ENCODE measurements around the gene JARID2. TPM values are rescaled to one million over a fixed set of nuclear protein-coding genes. Genes with fewer than 3 reads are reported as not detected.

The JARID2 gene
- total and polyA plus RNA-seq, 12 donors: 2.3 to 11.6 (median 8.7) TPM

DNA sequence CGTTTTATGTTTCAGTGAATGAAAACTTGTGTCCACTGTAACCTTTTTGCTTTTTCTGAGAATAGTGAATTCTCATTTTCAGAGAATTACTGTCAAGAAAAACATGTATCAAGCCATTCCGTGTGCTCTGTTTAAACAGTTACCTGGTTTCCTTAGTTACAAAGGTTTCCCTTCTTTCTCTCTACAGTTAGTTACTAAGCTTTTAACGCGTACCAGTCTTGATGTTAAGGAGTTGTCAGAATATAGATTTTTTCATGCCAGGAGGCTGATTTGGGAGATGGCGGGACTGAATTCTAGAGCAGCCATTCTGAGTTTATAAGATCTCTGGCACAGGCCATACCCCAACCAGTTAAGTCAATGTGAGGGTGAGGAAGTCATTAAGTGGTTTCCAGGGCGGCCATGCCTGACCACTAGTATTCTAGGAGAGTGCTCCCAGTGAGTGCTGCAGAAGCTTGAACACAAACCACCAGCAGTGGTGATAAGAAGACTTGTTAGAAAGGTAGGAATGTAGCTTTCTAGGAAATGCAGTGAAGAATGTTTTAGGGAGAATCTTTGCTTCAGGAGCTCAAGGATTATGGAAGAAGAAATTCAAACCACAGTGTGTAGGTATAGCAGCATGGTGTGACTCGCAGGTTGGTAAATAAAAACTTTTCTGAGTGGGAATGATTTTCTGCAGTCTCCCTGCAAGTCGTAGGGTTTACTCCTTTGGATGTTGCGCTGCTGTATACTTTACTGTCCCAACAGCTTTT is 112.9 kb downstream of the JARID2 start:
- Histone ChIP-seq H3K27ac (peak overlapping the region in 1 of 10 donors; percentile 22), H3K4me1 (peaks cover 0 to 67% (median 22%) of the 10 kb centered on the region in 9 donors), H3K4me3 (peak overlapping the region in 1 of 10 donors; percentile 16), H3K9me3 (no peaks in the 10 kb centered on the region), H3K36me3 (no peaks in the 10 kb centered on the region), H3K27me3 (no peaks in the 10 kb centered on the region)
- peak in 4 of 8 donors; percentile 26 to 51 (median 42) for ATAC-seq
- TF ChIP-seq, protein P1, sequence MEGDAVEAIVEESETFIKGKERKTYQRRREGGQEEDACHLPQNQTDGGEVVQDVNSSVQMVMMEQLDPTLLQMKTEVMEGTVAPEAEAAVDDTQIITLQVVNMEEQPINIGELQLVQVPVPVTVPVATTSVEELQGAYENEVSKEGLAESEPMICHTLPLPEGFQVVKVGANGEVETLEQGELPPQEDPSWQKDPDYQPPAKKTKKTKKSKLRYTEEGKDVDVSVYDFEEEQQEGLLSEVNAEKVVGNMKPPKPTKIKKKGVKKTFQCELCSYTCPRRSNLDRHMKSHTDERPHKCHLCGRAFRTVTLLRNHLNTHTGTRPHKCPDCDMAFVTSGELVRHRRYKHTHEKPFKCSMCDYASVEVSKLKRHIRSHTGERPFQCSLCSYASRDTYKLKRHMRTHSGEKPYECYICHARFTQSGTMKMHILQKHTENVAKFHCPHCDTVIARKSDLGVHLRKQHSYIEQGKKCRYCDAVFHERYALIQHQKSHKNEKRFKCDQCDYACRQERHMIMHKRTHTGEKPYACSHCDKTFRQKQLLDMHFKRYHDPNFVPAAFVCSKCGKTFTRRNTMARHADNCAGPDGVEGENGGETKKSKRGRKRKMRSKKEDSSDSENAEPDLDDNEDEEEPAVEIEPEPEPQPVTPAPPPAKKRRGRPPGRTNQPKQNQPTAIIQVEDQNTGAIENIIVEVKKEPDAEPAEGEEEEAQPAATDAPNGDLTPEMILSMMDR (IDR thresholded peaks at IDR 0.05): no peak
- intact Hi-C loops (cut with DNase I): no loop called here
- no peak for DNase-seq
- 80 to 83% methylated on average over 9 of the region's 9 CpGs for WGBS, 2 donors

DNA sequence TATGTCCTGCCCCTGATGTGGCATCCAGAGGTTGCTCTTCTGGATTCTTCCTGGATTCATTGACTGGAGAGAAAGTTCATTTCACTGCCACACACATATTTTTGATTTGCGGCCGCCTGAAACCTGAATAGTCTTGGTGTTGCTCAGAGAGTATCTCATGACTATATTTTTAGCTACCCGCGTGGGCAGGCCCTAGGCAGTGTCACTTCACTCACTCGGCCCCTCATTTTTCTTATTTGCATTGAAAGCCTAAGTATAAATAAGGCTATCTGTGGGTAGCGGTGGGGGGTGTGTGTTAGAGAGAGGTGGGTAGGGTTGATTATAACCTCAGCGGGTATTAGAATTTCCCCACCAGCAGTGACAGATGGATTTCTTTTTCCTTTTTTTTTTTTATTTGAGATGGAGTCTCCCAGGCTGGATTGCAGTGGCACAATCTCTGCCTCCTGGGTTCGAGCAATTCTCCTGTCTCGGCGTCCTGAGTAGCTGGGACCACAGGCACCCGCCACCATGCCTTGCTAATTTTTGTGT is 113.5 kb downstream of the JARID2 start:
- peak overlapping the region in 1 of 10 donors; percentile 22 for H3K27ac ChIP-seq
- intact Hi-C loops (cut with DNase I): no loop called here
- peak in 1 of 2 donors; percentile 18 for DNase-seq
- WGBS, 2 donors: 46 to 73% methylated on average over 11 of the region's 11 CpGs
- peak overlapping the region in 1 of 10 donors; percentile 16 for H3K4me3 ChIP-seq
- H3K4me1 ChIP-seq: peaks cover 0 to 68% (median 29%) of the 10 kb centered on the region in 9 donors
- no peaks in the 10 kb centered on the region for H3K36me3 ChIP-seq
- H3K9me3 ChIP-seq: no peaks in the 10 kb centered on the region
- no peaks in the 10 kb centered on the region for H3K27me3 ChIP-seq
- peak; percentile 38 to 84 (median 74) for ATAC-seq
- TF ChIP-seq, protein P1 (IDR thresholded peaks at IDR 0.05): no peak

DNA sequence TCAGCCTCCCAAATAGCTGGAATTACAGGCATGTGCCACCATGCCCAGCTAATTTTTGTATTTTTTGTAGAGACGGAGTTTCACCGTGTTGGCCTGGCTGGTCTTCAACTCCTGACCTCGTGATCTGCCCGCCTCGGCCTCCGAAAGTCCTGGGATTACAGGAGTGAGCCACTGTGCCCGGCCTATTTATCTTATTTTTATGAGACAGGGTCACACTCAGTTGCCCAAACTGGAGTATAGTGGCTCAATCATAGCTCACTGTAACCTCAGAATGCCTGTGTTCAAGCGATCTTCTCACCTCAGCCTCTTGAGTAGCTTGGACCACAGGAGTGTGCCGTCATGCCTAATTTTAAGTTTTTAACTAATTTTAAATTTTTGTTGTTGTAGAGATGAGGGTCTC is 114.4 kb downstream of the JARID2 start:
- Histone ChIP-seq H3K27ac (no peak overlapping the region), H3K36me3 (no peaks in the 10 kb centered on the region), H3K9me3 (no peaks in the 10 kb centered on the region), H3K27me3 (no peaks in the 10 kb centered on the region), H3K4me3 (no peak overlapping the region), H3K4me1 (peaks cover 0 to 68% (median 38%) of the 10 kb centered on the region in 9 donors)
- 97 to 98% methylated on average over 9 of the region's 9 CpGs for WGBS, 2 donors
- TF ChIP-seq, protein P1 (IDR thresholded peaks at IDR 0.05): no peak
- ATAC-seq: no peak
- no peak for DNase-seq
- intact Hi-C loops (cut with DNase I): loop anchor here in 2 of 10 donors (5.0 to 10.0 kb wide), 2 partner anchors 113 to 115 kb away; partner anchors contain the start of gene JARID2 (in 2 of the 2)

DNA sequence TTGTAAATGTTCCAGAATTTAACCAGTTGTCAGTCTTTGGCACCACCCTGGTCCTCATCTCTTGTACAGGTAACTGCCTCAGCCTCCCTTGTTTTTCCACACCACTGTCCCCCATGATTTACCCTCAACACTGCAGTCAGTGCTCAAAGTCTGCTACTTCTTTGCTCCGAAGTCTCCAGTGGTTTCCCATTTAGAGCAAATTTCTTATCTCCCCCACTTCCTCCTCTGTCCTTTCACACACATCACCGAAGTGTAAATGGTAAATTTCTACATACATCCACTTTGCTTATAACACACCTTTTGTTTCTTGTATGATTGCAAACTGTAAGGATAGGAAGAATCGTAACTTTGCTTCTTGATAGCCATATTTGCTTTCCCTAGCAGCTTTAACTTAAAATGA is 115.3 kb downstream of the JARID2 start:
- WGBS, 2 donors: 89 to 91% methylated on average over 3 of the region's 3 CpGs
- H3K27ac ChIP-seq: no peak overlapping the region
- ATAC-seq (no peak), DNase-seq (no peak)
- H3K36me3 ChIP-seq: no peaks in the 10 kb centered on the region
- H3K27me3 ChIP-seq: no peaks in the 10 kb centered on the region
- H3K4me1 ChIP-seq: peaks cover 0 to 68% (median 46%) of the 10 kb centered on the region in 9 donors
- TF ChIP-seq, protein P1 (IDR thresholded peaks at IDR 0.05): no peak
- no peak overlapping the region for H3K4me3 ChIP-seq
- intact Hi-C loops (cut with DNase I): loop anchor here in 2 of 10 donors (5.0 to 10.0 kb wide), 2 partner anchors 114 to 116 kb away; partner anchors contain the start of gene JARID2 (in 2 of the 2)
- no peaks in the 10 kb centered on the region for H3K9me3 ChIP-seq

Data from heart right ventricle (tissue), 16 donors.